Stimulated activated CD8-positive, alpha-beta memory T cell treated with anti-CD3 and anti-CD28 coated beads, Interleukin-4, amount 100 ng/mL, for 4 hours (primary cell): Measurements from ENCODE around the gene LARP7.
"Not testable (repeated sequence)": the region's sequence is repeated elsewhere in the genome, so short reads cannot be mapped to it uniquely, and the experiment has no call there.

ENCODE experiments used
- DNase-seq, 2 donors: peaks; one replicate each; pipeline ENCODE4 v3.0.0-alpha.2; 2020; ENCODE audit warnings: low read depth in 2 of 2, low spot score in 1 of 2

Gene LARP7

GRCh38 chr4:112649055-112649408, 12.1 kb downstream of the LARP7 start:
- DNase-seq: no peak

GRCh38 chr4:112650332-112650731, 13.4 kb downstream of the LARP7 start:
- DNase-seq: no peak

- DNase-seq: no peak
Observed at GRCh38 chr4:112651641-112652040, 14.7 kb downstream of the LARP7 start.

GRCh38 chr4:112652216-112652615, 15.3 kb downstream of the LARP7 start:
- no peak for DNase-seq

GRCh38 chr4:112655270-112655669, 18.3 kb downstream of the LARP7 start:
- no peak for DNase-seq

- DNase-seq: not testable (repeated sequence)
Observed at GRCh38 chr4:112656115-112656514, 19.2 kb downstream of the LARP7 start.

GRCh38 chr4:112664611-112665010, 27.7 kb downstream of the LARP7 start:
- no peak for DNase-seq

- no peak for DNase-seq
Observed at GRCh38 chr4:112668131-112668530, 31.2 kb downstream of the LARP7 start.

GRCh38 chr4:112673076-112673475, 36.1 kb downstream of the LARP7 start:
- DNase-seq: no peak

GRCh38 chr4:112673686-112674085, 36.7 kb downstream of the LARP7 start:
- no peak for DNase-seq

- no peak for DNase-seq
Observed at GRCh38 chr4:112674376-112674775, 37.4 kb downstream of the LARP7 start.

- no peak for DNase-seq
Observed at GRCh38 chr4:112677519-112678091, 40.7 kb downstream of the LARP7 start.

- no peak for DNase-seq
Observed at GRCh38 chr4:112680996-112681395, 44.1 kb downstream of the LARP7 start.

- no peak for DNase-seq
Observed at GRCh38 chr4:112693507-112693906, 56.6 kb downstream of the LARP7 start.

GRCh38 chr4:112700679-112701078, 63.7 kb downstream of the LARP7 start:
- DNase-seq: no peak

- no peak for DNase-seq
Observed at GRCh38 chr4:112702892-112703291, 65.9 kb downstream of the LARP7 start.

- no peak for DNase-seq
Observed at GRCh38 chr4:112704322-112704721, 67.4 kb downstream of the LARP7 start.

- DNase-seq: no peak
Observed at GRCh38 chr4:112704991-112705845, 68.3 kb downstream of the LARP7 start.

- not testable (repeated sequence) for DNase-seq
Observed at GRCh38 chr4:112705891-112706839, 69.2 kb downstream of the LARP7 start.

- no peak for DNase-seq
Observed at GRCh38 chr4:112706840-112707207, 69.9 kb downstream of the LARP7 start.
